NB4 (cell line): ENCODE measurements around the gene ACOT7.

Source experiments
- MYC ChIP-seq: IDR thresholded peaks from 2 replicates; pipeline ENCODE4 v1.6.1; 2011; ENCODE audit warnings: low read depth, low read length
- POLR2A ChIP-seq: IDR thresholded peaks from 2 replicates; pipeline ENCODE4 v1.6.1; 2011; ENCODE audit warnings: mild to moderate bottlenecking; ENCODE audit not compliant: insufficient read length; ENCODE audit errors: extremely low read depth
- TF ChIP-seq, protein P1 (sequence below): IDR thresholded peaks from one replicate; pipeline ENCODE4 v1.5.1; 2012; ENCODE audit warnings: low read depth, low read length
- TF ChIP-seq, protein P2 (sequence below): IDR thresholded peaks from 2 replicates; pipeline ENCODE4 v1.6.1; 2011; ENCODE audit warnings: low read depth, low read length

DNA sequence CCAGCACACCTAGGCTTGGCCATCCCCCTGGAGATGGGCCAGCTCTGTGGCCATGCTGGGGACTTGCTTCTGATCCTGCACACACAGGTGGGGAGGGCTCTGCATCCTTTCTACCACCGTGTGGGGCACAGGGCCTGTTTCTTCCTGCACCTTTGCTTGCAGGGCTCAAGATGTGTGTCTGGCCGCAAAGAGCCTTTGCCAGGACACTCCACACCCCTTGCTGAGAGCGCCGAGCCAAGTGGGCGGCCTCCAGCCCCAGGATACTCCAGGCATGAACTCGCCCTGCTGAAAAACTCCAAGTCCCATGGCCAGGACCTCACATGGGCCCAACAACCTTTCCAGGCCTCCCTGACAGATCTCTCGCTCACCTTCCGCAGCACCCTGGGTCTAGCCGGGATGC lies 121.1 kb downstream of the ACOT7 start:
- TF ChIP-seq, protein P1, sequence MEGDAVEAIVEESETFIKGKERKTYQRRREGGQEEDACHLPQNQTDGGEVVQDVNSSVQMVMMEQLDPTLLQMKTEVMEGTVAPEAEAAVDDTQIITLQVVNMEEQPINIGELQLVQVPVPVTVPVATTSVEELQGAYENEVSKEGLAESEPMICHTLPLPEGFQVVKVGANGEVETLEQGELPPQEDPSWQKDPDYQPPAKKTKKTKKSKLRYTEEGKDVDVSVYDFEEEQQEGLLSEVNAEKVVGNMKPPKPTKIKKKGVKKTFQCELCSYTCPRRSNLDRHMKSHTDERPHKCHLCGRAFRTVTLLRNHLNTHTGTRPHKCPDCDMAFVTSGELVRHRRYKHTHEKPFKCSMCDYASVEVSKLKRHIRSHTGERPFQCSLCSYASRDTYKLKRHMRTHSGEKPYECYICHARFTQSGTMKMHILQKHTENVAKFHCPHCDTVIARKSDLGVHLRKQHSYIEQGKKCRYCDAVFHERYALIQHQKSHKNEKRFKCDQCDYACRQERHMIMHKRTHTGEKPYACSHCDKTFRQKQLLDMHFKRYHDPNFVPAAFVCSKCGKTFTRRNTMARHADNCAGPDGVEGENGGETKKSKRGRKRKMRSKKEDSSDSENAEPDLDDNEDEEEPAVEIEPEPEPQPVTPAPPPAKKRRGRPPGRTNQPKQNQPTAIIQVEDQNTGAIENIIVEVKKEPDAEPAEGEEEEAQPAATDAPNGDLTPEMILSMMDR: no peak
- TF ChIP-seq POLR2A (no peak), MYC (no peak)
- TF ChIP-seq, protein P2, sequence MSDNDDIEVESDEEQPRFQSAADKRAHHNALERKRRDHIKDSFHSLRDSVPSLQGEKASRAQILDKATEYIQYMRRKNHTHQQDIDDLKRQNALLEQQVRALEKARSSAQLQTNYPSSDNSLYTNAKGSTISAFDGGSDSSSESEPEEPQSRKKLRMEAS: no peak
